Stimulated activated CD4-positive, alpha-beta T cell treated with anti-CD3 and anti-CD28 coated beads, Interleukin-12 subunit alpha, Interleukin-12 subunit beta, amount 100 ng/mL, for 24 hours (primary cell): ENCODE results near the gene MTRF1.
"Not testable (repeated sequence)": the region's sequence is repeated elsewhere in the genome, so short reads cannot be mapped to it uniquely, and the experiment has no call there.

ENCODE experiments used
- DNase-seq, 2 experiments: peaks; one replicate each; pipeline ENCODE4 v3.0.0-alpha.2; 2020; ENCODE audit warnings: low read depth in 2 of 2

Gene MTRF1

GRCh38 chr13:41177616-41178015 lies 85.8 kb downstream of the MTRF1 start:
- no peak for DNase-seq

GRCh38 chr13:41175576-41175975 lies 87.8 kb downstream of the MTRF1 start:
- DNase-seq: not testable (repeated sequence)
